ENCODE results near the gene WNT5A.

WNT5A gene

GRCh38 chr3:55527361-55527760 is 40.3 kb upstream of the WNT5A start:
- TF ChIP-seq MAX (IDR thresholded peaks at IDR 0.05) (no peak), CEBPB (IDR thresholded peaks at IDR 0.05) (no peak), RAD21 (IDR thresholded peaks at IDR 0.05; ENCODE audit: low read depth) (no peak), ZBTB7A (IDR thresholded peaks at IDR 0.05; ENCODE audit: low read depth) (no peak), USF1 (IDR thresholded peaks at IDR 0.05) (no peak), TAF1 (IDR thresholded peaks at IDR 0.05; ENCODE audit: low read depth) (no peak), TCF12 (IDR thresholded peaks at IDR 0.05; ENCODE audit: low read depth) (no peak), EGR1 (IDR thresholded peaks at IDR 0.05) (no peak), EP300 (IDR thresholded peaks at IDR 0.05; ENCODE audit: borderline replicate concordance) (no peak), YY1 (IDR thresholded peaks at IDR 0.05; ENCODE audit: low read depth) (no peak), CREB1 (IDR thresholded peaks at IDR 0.05; ENCODE audit: low read depth) (no peak), NFIC (IDR thresholded peaks at IDR 0.05) (no peak), FOXM1 (IDR thresholded peaks at IDR 0.05; ENCODE audit: borderline replicate concordance, low read depth) (no peak), TEAD4 (IDR thresholded peaks at IDR 0.05) (no peak), REST (IDR thresholded peaks at IDR 0.05; ENCODE audit: low read depth) (no peak)

GRCh38 chr3:55526332-55527030 is 39.4 kb upstream of the WNT5A start:
- no peak for TF ChIP-seq USF1 (IDR thresholded peaks at IDR 0.05)
- TF ChIP-seq NFIC (IDR thresholded peaks at IDR 0.05), result no peak
- TF ChIP-seq EP300 (IDR thresholded peaks at IDR 0.05; ENCODE audit: borderline replicate concordance), result no peak
- no peak for TF ChIP-seq REST (IDR thresholded peaks at IDR 0.05; ENCODE audit: low read depth)
- TF ChIP-seq FOXM1 (IDR thresholded peaks at IDR 0.05; ENCODE audit: borderline replicate concordance, low read depth), result no peak
- TF ChIP-seq TAF1 (IDR thresholded peaks at IDR 0.05; ENCODE audit: low read depth), result no peak
- TF ChIP-seq MAX (IDR thresholded peaks at IDR 0.05), result no peak
- TF ChIP-seq CEBPB (IDR thresholded peaks at IDR 0.05), result no peak
- TF ChIP-seq YY1 (IDR thresholded peaks at IDR 0.05; ENCODE audit: low read depth), result no peak
- TF ChIP-seq TEAD4 (IDR thresholded peaks at IDR 0.05), result no peak
- TF ChIP-seq ZBTB7A (IDR thresholded peaks at IDR 0.05; ENCODE audit: low read depth), result no peak

GRCh38 chr3:55525436-55525835 is 38.3 kb upstream of the WNT5A start:
- no peak for TF ChIP-seq YY1 (IDR thresholded peaks at IDR 0.05; ENCODE audit: low read depth)
- no peak for TF ChIP-seq TCF12 (IDR thresholded peaks at IDR 0.05; ENCODE audit: low read depth)
- TF ChIP-seq ZBTB7A (IDR thresholded peaks at IDR 0.05; ENCODE audit: low read depth), result no peak
- no peak for TF ChIP-seq CREB1 (IDR thresholded peaks at IDR 0.05; ENCODE audit: low read depth)
- no peak for TF ChIP-seq FOXM1 (IDR thresholded peaks at IDR 0.05; ENCODE audit: borderline replicate concordance, low read depth)
- TF ChIP-seq RAD21 (IDR thresholded peaks at IDR 0.05; ENCODE audit: low read depth), result no peak
- no peak for TF ChIP-seq TAF1 (IDR thresholded peaks at IDR 0.05; ENCODE audit: low read depth)
- no peak for TF ChIP-seq NFIC (IDR thresholded peaks at IDR 0.05)
- TF ChIP-seq EGR1 (IDR thresholded peaks at IDR 0.05), result no peak
- TF ChIP-seq REST (IDR thresholded peaks at IDR 0.05; ENCODE audit: low read depth), result no peak
- TF ChIP-seq CEBPB (IDR thresholded peaks at IDR 0.05), result no peak
- TF ChIP-seq EP300 (IDR thresholded peaks at IDR 0.05; ENCODE audit: borderline replicate concordance), result no peak
- no peak for TF ChIP-seq TEAD4 (IDR thresholded peaks at IDR 0.05)
- no peak for TF ChIP-seq MAX (IDR thresholded peaks at IDR 0.05)

Measured in Ishikawa (cell line).